Measurements from ENCODE around the gene HOXD12.

DNA sequence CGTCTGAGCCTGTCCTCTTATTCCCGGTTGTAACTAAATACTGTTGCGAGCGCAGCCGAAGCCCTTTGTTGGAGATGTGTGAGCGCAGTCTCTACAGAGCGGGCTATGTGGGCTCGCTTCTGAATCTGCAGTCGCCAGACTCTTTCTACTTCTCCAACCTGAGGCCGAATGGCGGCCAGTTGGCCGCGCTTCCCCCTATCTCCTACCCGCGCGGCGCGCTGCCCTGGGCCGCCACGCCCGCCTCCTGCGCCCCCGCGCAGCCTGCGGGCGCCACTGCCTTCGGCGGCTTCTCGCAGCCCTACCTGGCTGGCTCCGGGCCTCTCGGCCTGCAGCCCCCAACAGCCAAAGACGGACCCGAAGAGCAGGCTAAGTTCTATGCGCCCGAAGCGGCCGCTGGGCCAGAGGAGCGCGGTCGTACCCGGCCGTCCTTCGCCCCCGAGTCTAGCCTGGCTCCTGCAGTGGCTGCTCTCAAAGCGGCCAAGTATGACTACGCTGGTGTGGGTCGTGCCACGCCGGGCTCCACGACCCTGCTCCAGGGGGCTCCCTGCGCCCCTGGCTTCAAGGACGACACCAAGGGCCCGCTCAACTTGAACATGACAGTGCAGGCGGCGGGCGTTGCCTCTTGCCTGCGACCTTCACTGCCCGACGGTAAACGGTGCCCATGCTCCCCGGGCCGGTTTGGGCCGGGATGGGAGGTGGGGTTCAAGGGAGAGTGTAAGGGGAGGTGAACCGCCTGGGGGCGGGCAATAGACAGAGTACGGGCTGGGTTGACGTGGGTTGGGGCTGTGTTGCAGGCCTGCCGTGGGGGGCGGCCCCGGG, at the start of gene HOXD12:
- no peak for TF ChIP-seq POLR2A (IDR thresholded peaks at IDR 0.05; ENCODE audit: borderline replicate concordance, extremely low read depth, insufficient read depth, insufficient read length)
- TF ChIP-seq, protein P1, sequence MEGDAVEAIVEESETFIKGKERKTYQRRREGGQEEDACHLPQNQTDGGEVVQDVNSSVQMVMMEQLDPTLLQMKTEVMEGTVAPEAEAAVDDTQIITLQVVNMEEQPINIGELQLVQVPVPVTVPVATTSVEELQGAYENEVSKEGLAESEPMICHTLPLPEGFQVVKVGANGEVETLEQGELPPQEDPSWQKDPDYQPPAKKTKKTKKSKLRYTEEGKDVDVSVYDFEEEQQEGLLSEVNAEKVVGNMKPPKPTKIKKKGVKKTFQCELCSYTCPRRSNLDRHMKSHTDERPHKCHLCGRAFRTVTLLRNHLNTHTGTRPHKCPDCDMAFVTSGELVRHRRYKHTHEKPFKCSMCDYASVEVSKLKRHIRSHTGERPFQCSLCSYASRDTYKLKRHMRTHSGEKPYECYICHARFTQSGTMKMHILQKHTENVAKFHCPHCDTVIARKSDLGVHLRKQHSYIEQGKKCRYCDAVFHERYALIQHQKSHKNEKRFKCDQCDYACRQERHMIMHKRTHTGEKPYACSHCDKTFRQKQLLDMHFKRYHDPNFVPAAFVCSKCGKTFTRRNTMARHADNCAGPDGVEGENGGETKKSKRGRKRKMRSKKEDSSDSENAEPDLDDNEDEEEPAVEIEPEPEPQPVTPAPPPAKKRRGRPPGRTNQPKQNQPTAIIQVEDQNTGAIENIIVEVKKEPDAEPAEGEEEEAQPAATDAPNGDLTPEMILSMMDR (IDR thresholded peaks at IDR 0.05 in 2 of 3, conservative IDR thresholded peaks at IDR 0.05 in 1 of 3; ENCODE audit: borderline replicate concordance in 1 of 3, insufficient read depth in 1 of 3, low read depth in 2 of 3, low read length in 2 of 3) = no peak
- TF ChIP-seq POLR2AphosphoS5 (IDR thresholded peaks at IDR 0.05; ENCODE audit: low read depth, low read length) = no peak

Data from HCT116 (cell line).